ENCODE data around the gene ASCC3.

Gene ASCC3

DNA sequence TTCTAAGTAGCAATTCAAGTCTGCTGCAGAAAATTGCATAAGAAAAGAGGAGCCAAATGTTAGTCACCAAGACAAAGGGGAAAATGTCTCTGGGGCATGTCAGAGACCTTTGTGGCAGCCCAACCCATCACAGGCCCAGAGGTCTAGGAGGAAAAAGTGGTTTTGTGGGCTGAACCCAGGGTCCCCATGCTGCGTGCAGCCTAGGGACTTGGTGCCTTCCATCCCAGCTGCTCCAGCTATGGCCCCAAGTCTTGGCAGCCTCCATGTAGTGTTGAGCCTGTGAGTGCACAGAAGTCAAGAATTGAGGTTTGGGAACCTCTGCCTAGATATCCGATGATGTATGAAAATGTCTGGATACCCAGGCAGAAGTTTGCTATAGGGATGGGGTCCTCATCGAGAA, 181.1 kb downstream of the ASCC3 start:
- no peak for TF ChIP-seq ZNF274 (IDR thresholded peaks at IDR 0.05; ENCODE audit: low read depth, low read length)

DNA sequence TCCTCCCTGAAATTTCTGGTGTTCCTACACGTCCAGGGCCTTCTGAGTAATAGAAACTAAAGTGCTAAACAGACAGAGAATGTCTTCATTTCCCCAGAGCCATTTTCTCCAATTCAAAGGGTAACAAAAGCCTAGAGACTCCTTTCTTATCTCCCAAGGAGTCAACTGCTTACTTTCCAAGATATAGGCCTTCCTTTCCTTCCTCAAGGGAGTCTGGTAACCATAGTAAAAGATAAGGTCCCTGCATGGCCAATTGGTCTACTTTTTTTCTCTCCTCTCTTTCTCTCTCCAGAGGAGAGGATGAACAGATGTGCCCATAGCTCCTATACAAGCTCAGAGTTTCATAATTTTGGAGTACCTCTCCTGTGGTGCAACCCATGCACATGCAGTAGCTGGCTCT, 185.7 kb downstream of the ASCC3 start:
- no peak for TF ChIP-seq ZNF274 (IDR thresholded peaks at IDR 0.05; ENCODE audit: low read depth, low read length)
- no peak overlapping the region for H3K4me3 ChIP-seq (ENCODE audit: low read length)

More for the DNA sequence above, 181.1 kb downstream of the ASCC3 start:
- no peak overlapping the region for H3K4me3 ChIP-seq (ENCODE audit: low read length)

DNA sequence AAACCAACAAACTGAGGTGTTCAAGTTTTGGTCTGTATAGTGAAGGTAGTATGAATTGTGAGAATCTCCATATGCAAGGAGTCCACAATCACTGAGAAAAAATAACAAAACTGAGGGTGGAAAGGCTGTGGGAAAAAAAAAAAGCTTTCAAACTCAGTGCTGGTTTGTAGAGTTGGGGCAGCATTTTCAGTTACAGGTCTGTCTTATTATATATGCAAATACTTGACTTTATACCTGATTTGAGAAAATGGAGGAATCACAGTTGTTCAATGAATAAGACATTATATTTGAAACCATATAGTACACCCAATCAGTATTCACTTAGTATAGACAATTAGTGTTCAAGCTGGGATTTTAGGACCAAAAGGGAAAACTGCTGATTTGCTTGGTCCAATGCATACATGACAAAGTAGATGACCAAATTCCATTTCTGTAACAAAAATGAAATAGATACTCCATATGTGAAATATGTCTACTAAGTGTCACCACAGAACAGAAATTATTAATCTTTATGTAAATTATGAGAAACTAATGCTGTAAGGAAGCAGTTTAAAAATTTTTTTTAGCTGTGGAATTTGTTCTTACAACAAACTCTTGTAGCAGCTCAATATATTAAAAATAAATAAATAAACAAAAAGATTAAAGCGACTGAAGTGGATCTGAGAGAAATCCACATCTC, 187.7 kb downstream of the ASCC3 start:
- H3K4me3 ChIP-seq (ENCODE audit: low read length): no peak overlapping the region
- TF ChIP-seq ZNF274 (IDR thresholded peaks at IDR 0.05; ENCODE audit: low read depth, low read length): no peak

DNA sequence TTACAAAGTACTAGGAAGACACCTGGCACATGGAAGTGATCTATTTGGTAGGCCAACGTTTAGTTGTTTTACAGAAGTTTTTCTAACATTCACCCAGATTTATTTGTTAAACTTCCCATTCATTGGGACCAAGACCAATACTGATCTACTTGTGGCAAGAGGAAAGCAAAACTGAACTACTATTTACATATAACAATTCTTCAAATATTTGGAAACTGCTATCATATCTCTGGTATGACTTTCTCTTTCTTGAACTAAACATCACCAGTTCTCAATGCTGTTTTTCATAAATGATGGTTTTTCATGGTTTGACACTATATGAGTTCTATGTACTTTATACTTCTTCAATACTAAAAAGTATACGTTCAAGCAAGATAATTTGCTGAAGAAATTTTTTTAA, 189.2 kb downstream of the ASCC3 start:
- TF ChIP-seq ZNF274 (IDR thresholded peaks at IDR 0.05; ENCODE audit: low read depth, low read length): no peak
- no peak overlapping the region for H3K4me3 ChIP-seq (ENCODE audit: low read length)

DNA sequence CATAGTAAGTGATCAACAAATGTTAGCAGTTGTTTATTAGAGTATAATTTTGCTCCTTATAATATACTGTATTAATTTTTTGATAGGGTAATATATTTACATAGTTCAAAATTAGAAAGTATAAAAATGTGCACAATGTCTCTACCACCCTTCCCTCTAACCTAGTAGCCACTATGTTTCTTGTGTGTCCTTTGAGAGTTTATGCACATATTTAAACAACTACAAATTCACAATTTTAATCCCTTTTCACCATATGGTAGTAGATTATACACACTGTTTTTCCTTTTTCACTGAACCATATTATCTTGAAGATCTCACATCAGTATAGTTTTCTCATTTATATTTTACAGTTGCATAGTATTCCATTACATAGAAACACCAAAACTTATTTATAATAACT, 194.9 kb downstream of the ASCC3 start:
- no peak for TF ChIP-seq ZNF274 (IDR thresholded peaks at IDR 0.05; ENCODE audit: low read depth, low read length)
- H3K4me3 ChIP-seq (ENCODE audit: low read length): no peak overlapping the region

DNA sequence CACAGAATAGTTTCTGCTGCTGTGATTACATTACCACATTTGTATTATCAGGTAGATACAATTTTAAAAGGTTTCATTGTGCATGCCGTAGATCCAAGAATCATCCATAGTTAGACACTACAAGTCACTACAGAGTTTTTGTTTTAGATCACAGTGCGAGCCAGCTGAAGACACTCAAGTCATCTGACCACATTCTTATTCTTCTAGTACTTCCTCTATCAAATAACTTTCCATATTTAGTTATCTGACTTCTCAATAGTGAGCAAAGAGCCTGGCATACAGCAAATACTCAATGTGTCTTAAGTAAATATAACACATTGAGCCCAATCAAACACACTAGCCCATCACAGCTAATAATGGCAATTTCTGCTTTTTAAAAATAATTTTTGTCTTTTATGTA, 195.4 kb downstream of the ASCC3 start:
- H3K4me3 ChIP-seq (ENCODE audit: low read length): no peak overlapping the region
- no peak for TF ChIP-seq ZNF274 (IDR thresholded peaks at IDR 0.05; ENCODE audit: low read depth, low read length)

DNA sequence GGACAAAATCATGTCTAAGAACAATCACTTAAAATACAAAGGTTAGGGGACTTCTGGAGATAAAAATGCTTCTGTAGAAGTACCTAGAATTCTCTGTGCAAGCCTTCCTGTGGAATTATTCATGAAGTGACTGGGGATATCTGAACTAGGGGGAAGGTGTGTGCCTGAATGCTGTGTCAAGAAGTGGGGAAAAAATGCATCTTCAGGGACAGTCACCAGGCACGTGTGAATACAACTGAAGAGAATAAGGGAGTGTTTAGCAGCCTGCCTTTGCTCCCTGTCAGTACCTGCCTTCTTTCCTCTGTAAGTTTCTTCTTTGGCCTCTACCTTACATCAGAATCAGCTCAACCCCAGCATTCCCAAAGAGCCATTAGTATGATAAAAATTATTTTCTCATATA, 201.0 kb downstream of the ASCC3 start:
- no peak for TF ChIP-seq ZNF274 (IDR thresholded peaks at IDR 0.05; ENCODE audit: low read depth, low read length)
- H3K4me3 ChIP-seq (ENCODE audit: low read length): no peak overlapping the region

DNA sequence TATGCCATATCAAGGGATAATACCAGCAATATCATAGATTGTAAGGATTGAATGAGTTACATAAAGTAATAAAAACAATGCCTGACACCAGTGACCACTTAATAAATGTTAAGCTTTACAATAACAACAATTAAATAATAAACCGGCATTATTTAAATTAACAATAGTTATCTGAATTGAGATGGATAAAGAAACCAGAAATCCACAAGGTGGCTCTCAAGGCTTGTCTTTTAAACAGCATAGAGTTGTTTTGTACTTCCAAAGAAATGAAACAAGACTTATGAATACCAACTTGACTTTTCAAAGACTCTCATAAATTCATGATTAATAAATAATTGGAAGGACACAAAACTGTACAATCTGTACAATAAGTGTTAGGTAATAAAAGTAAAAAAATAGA, 203.1 kb downstream of the ASCC3 start:
- no peak for TF ChIP-seq ZNF274 (IDR thresholded peaks at IDR 0.05; ENCODE audit: low read depth, low read length)
- no peak overlapping the region for H3K4me3 ChIP-seq (ENCODE audit: low read length)

DNA sequence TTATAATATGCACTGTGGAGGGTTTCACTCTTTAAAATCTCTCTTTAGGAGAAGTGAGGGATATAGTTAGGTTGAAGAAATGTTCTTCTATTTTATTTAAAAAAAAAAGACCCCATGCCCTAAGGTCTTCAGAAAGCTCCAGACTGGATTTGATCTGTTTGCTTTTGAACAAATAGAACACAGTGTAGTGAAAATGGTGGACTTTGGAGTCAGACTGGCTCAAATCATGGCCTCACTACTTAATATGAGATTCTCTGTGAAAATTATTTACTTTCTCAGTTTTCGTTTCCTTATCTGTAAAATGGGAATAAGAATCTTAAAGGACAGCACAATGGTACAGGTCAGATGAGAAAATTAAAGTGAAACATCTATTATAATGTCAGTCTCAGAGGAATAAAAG, 203.9 kb downstream of the ASCC3 start:
- TF ChIP-seq ZNF274 (IDR thresholded peaks at IDR 0.05; ENCODE audit: low read depth, low read length): no peak

DNA sequence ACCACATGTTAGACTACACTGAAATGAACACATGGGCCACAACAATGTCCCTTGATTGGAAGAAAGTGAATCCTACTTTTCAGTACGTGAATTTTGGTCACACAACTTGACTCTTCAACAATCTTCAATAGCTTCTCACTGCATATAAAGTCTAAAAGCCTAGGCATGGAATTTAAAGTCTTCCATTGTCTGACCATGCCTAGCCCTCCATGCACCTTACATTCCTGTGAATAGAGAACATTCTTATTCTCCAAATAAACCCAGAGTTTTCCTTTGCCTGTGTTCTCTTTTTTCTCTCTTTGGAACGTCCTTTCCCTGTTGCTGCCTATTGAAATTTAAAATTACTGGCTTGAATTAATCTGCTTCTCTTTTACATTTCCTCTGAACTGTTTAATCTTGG, 207.5 kb downstream of the ASCC3 start:
- no peak overlapping the region for H3K4me3 ChIP-seq (ENCODE audit: low read length)
- TF ChIP-seq ZNF274 (IDR thresholded peaks at IDR 0.05; ENCODE audit: low read depth, low read length): no peak

More for the DNA sequence above, 203.9 kb downstream of the ASCC3 start:
- no peak overlapping the region for H3K4me3 ChIP-seq (ENCODE audit: low read length)

DNA sequence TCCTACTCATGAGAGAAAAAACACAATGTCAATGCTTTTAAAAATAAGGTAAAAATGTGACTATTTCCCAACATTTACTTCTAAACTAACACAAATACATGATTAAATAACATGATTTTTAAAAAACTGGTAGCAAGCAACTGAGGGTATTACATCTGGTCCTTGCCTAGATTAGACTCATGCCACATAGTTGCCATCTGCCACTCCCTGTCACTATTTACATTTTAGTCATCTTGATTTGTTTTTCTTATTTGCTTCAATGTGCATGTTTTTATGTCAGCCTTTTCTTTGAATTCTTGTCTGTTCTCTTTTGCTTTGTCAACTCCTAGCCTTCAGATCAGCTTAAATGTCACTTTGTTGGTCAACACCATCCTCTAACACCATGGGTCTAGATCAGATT, 209.4 kb downstream of the ASCC3 start:
- no peak for TF ChIP-seq ZNF274 (IDR thresholded peaks at IDR 0.05; ENCODE audit: low read depth, low read length)
- H3K4me3 ChIP-seq (ENCODE audit: low read length): no peak overlapping the region

DNA sequence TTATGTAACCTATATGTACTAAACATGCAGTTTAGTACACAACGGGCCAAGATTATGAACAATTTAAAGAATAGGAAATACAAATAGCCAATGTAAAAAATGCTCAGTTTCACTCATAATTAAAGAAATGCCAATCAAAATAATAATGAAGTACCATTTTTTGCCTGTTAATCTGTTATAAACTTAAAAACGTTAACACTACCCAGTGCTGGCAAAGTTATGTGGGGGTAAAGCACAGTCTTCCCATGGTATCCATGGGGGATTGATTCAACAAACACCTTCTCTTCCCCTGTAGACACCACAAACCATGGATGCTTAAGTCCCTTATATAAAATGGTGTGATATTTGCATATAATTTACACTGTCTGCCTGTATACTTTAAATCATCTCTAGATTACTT, 211.1 kb downstream of the ASCC3 start:
- TF ChIP-seq ZNF274 (IDR thresholded peaks at IDR 0.05; ENCODE audit: low read depth, low read length): no peak
- no peak overlapping the region for H3K4me3 ChIP-seq (ENCODE audit: low read length)

DNA sequence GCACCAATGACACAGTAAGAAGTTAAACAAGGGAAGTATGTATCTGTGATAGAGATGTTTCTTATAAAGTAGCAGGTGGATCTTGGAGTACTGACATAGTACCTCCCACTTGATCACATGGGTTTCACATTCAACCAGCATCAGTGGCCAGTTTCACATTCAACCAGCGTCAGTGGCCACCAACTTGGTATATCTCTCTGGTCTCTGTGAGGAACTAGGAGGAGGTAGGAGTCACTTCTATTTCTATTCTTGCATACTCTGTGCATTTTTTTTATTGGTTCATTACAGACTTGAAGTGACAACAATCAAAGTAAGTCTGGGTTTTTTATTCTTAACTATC, 216.1 kb downstream of the ASCC3 start:
- H3K4me3 ChIP-seq (ENCODE audit: low read length): no peak overlapping the region
- no peak for TF ChIP-seq ZNF274 (IDR thresholded peaks at IDR 0.05; ENCODE audit: low read depth, low read length)

DNA sequence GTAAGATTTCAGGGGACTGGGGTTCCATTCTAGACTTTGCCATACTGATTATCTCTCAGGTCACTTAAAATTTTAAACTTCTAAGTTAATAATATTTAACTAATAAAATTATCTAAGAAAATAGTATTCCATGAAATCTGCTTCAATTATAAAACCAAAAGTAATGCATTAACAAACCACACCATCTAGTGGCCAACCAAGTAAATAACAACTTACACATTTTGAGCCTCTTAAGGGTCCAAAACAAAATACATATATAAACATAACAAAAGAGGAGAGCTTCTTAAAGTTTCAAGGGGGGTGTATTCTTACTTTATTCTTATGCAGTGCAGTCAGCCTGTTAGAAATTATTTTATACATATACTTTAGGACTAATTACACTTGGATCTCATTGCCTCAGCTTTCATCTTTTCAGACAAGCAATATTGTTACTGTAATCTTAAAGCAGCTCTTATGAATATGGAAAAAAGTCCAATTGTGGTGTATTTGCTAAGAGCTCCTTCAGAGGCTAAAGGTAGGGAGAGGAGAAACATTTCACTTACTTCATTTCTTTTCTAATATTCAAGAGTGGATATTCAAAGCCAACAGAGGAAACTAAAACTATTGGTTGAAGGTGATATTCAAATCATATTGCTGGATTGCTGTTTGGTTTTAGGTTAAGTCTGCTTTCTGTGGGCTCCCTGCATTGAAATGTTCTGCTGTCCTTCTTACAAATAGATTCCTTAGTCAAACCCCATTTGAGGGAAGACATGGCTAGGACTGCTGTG, 216.7 kb downstream of the ASCC3 start:
- H3K4me3 ChIP-seq (ENCODE audit: low read length): no peak overlapping the region
- no peak for TF ChIP-seq ZNF274 (IDR thresholded peaks at IDR 0.05; ENCODE audit: low read depth, low read length)

DNA sequence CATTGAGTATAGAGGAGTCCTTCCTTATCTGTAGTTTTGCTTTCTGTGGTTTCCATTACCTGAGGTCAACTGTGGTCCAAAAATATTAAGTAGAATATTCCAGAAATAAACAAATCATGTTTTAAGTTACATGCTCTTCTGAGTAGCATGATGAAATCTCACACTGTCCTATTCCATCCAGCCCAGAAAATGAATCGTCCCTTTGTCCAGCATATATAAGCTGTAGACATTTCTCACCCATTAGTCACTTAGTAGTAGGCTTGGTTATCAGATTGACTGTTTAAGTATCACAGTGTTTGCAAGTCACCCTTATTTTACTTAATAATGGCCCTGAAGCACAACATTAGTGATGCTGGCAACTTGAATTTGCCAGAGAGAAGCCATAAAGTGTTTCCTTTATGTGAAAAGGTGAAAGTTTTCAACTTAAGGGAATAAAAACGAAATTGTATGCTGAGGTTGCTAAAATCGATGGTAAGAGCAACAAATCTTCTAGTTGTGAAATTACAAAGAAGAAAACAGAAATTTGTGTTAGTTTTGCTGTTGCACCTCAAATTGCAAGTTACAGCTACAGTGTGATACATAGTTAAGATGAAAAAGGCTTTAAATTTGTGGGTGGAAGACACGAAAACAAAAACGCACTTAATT, 217.8 kb downstream of the ASCC3 start:
- H3K4me3 ChIP-seq (ENCODE audit: low read length): no peak overlapping the region
- TF ChIP-seq ZNF274 (IDR thresholded peaks at IDR 0.05; ENCODE audit: low read depth, low read length): no peak
